NT2/D1 (cell line): Measurements from ENCODE around the gene ACER3.

Experiments
- YY1 ChIP-seq: IDR thresholded peaks from 2 replicates; pipeline ENCODE4 v1.6.1; 2011; ENCODE audit not compliant: insufficient read length, insufficient read depth
- ZNF274 ChIP-seq: IDR thresholded peaks from 2 replicates; pipeline ENCODE4 v1.6.1; 2011; ENCODE audit warnings: mild to moderate bottlenecking, low read depth, low read length

DNA sequence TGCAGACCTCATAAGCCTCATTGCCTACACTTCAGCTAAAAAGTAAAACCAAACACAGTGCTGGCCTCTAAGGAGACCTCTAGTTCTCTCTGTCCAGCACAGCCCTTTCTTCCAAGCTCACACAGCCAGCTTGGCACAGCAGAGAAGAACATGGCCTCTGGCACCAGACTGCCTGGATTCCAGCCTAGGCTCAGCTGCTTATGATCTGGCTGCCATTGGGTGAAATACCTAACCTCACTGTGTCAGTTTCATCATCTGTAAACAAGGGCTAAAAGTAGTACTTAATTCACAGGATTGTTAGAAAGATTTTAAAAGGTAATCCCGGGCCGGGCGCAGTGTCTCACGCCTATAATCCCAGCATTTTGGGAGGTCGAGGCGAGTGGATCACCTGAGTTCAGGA, 9.9 kb upstream of the ACER3 start:
- TF ChIP-seq ZNF274: no peak
- no peak for TF ChIP-seq YY1
